Esophagus squamous epithelium (tissue), 4 donors: ENCODE data around the gene SCNN1B.

Source experiments
- CTCF ChIP-seq, 6 experiments: fragments of 450-650 bp in 4 of 6; fragments of 200-600 bp in 2 of 6; sonication (generic) in 2 of 6; IDR thresholded peaks; one replicate each; pipeline ENCODE4 v1.5.1; 2016 to 2019; ENCODE audit warnings: antibody characterized with exemption in 6 of 6, mild to moderate bottlenecking in 4 of 6, moderate library complexity in 4 of 6
- POLR2A ChIP-seq, 4 donors: fragments of 450-650 bp; IDR thresholded peaks; one replicate each; pipeline ENCODE4 v1.6.1; 2017; ENCODE audit warnings: antibody characterized with exemption in 4 of 4, mild to moderate bottlenecking in 4 of 4, moderate library complexity in 3 of 4

DNA sequence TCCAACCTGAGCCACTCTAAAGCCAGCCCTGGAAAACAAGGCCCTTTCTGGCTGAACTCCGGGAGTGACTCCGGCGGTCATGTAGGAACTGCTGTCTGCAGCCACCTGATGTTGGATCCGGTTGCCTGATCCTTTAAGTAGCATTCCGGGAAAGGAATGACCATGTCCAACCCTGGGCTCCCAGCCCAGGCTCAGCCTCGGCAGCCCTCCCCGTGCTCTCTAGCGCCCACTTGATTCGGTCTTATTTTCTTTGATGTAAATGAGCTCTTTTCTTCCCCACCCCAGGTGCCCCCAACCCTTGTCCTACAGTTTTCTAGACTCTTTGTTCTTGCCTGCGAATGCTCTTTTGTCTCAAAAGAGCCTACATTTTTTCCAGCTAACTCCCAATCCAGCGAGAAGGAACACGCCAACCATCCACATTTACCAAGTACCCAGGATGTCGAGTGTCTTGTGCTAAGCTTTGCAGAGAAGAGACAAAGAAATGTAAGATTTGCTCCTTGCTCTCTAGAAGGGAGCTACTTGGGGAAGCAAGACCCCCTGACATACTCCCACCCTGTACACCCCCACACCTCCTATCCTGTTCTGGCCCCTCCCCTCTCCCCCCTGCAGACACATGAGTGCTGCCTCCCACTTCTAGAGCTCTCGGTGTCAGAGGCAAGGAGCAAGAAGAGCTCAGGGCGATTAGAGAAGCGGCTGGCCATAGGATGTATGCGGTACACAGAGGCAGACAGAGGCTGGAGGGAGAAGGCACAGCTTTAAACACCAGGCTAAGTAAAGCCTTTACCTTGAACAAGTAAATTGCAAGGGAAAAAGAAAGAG is 97.1 kb downstream of the SCNN1B start:
- TF ChIP-seq CTCF (IDR thresholded peaks at IDR 0.05) (no peak), POLR2A (IDR thresholded peaks at IDR 0.05) (no peak)
